Mucosa of descending colon (tissue), 3 donors: Measurements from ENCODE around the gene GPR141. TPM values are rescaled to one million over a fixed set of nuclear protein-coding genes. Genes with fewer than 3 reads are reported as not detected.

ENCODE experiments used
- ATAC-seq: fragments of 200-7000 bp; cut with Tn5 transposase; one replicate; pipeline ENCODE4 v1.9.1; 2020; ENCODE audit warnings: mild to moderate bottlenecking, moderate library complexity
- DNase-seq, 3 donors: peaks; one replicate each; pipeline ENCODE4 v3.0.0-alpha.2; 2020
- H3K36me3 ChIP-seq: fragments of 200-600 bp; one replicate; pipeline ENCODE4 v1.8.0; 2021; ENCODE audit warnings: low read depth, mild to moderate bottlenecking
- H3K4me1 ChIP-seq: fragments of 200-600 bp; one replicate; pipeline ENCODE4 v1.8.0; 2021; ENCODE audit warnings: low read depth, mild to moderate bottlenecking
- H3K4me3 ChIP-seq: fragments of 200-600 bp; one replicate; pipeline ENCODE4 v1.8.0; 2021; ENCODE audit warnings: mild to moderate bottlenecking
- H3K9me3 ChIP-seq: fragments of 200-600 bp; one replicate; pipeline ENCODE4 v1.8.0; 2021; ENCODE audit warnings: mild to moderate bottlenecking
- CTCF ChIP-seq: fragments of 200-600 bp; IDR thresholded peaks from one replicate; pipeline ENCODE4 v1.8.0; 2022; ENCODE audit warnings: antibody characterized with exemption, mild to moderate bottlenecking
- intact Hi-C, 2 donors: fragments of 100-400 bp; cut with DNase I in 1 of 2; cut with micrococcal nuclease in 1 of 2; formaldehyde crosslinking; loops; one replicate each; pipeline versions ENCODE4 v1.11.0 to v1.11.1; 2022; cut with DNase I, micrococcal nuclease
- total RNA-seq, 3 donors: library from RNA; stranded (reverse); fragmentation: NEBNext Ultra II Directional in 2 of 3; extraction: Animal tissue kit (Norgen Biotek cat#: 25700) in 2 of 3; gene quantifications; one replicate each; pipeline versions ENCODE4 v1.2.1 to v1.2.4, GENCODE V29; 2021 to 2023
- donor health status: DM: no; HTN: no; CAD: no; lungs with moderate emphysema.
- donor health status: DM: no; HTN: no; CAD: no.
- donor health status: DM: no; HTN: yes; CAD: no.

Gene GPR141
- total RNA-seq, 3 donors from 2014 or later: 0.94 to 1.0 TPM; not detected in 1

- ATAC-seq: no peak
- no peak for DNase-seq
- Histone ChIP-seq H3K36me3 (no peaks in the 10 kb centered on the region), H3K9me3 (no peaks in the 10 kb centered on the region), H3K4me1 (no peaks in the 10 kb centered on the region), H3K4me3 (no peak overlapping the region)
- intact Hi-C loops: no loop called here
- TF ChIP-seq CTCF: no peak
These were observed 87.8 kb downstream of the GPR141 start for GRCh38 chr7:37771342-37771741.

DNA sequence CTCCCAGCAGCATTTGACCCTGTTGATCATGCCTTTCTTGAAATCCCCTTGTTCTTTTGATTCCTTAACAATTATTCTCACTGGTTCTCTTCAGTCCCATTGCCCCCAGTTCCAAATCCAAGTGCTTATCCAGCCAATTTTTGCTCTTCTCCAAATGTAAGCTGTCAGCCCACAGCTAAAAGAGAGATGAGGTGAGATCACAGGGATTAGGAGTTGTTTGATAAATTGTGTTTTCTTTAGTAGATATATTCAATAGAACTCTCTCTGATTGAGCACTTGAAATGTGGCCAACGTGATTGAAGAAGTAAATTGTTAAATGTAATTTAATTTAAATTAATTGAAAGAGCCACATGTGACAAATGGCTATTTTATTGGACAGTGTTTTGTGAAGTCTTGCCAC lies 88.2 kb downstream of the GPR141 start:
- Histone ChIP-seq H3K4me3 (no peak overlapping the region), H3K4me1 (no peaks in the 10 kb centered on the region), H3K36me3 (no peaks in the 10 kb centered on the region), H3K9me3 (no peaks in the 10 kb centered on the region)
- no peak for ATAC-seq
- no peak for DNase-seq
- no peak for TF ChIP-seq CTCF
- intact Hi-C loops: no loop called here

DNA sequence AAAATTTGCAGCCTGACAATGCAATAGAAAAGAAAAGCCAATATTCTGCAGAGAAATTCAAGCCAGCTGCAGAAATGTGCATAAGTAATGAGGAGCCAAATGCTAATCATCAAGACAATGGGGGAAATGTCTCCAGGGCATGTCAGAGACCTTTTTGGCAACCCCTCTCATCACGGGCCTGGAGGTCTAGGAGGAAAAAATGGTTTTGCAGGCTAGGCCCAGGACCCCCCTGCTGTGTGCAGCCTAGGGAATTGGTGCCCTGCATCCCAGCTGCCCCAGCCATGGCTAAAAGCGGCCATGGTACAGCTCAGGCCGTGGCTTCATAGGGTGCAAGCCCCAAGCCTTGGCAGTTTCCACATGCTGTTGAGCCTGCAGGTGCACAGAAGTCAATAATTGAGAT lies 92.4 kb downstream of the GPR141 start:
- intact Hi-C loops: no loop called here
- Histone ChIP-seq H3K9me3 (no peaks in the 10 kb centered on the region), H3K4me3 (no peak overlapping the region), H3K36me3 (no peaks in the 10 kb centered on the region), H3K4me1 (no peaks in the 10 kb centered on the region)
- TF ChIP-seq CTCF: no peak
- ATAC-seq (no peak), DNase-seq (no peak)

DNA sequence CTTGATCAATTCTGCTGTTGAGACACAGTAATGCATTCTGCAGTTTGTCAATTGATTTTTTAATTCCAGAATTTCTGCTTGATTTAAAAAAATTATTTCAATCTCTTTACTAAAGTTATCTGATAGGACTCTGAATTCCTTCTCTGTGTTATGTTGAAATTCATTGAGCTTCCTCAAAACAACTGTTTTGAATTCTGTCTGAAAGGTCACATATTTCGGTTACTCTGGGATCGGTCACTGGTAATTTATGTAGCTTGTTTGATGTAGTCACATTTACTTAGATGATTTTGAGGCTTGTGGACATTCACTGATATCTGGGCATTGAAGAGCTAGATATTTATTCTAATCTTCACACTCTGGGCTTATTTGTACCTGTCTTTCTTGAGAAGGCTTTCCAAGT lies 97.6 kb downstream of the GPR141 start:
- ATAC-seq (no peak), DNase-seq (no peak)
- H3K9me3 ChIP-seq: no peaks in the 10 kb centered on the region
- intact Hi-C loops: no loop called here
- no peak overlapping the region for H3K4me3 ChIP-seq
- no peaks in the 10 kb centered on the region for H3K36me3 ChIP-seq
- no peak for TF ChIP-seq CTCF
- no peaks in the 10 kb centered on the region for H3K4me1 ChIP-seq

GRCh38 chr7:37782166-37782565 lies 98.6 kb downstream of the GPR141 start:
- Histone ChIP-seq H3K9me3 (no peaks in the 10 kb centered on the region), H3K4me3 (no peak overlapping the region), H3K36me3 (no peaks in the 10 kb centered on the region), H3K4me1 (no peaks in the 10 kb centered on the region)
- TF ChIP-seq CTCF: no peak
- ATAC-seq (no peak), DNase-seq (no peak)
- intact Hi-C loops: no loop called here

- H3K4me3 ChIP-seq: no peak overlapping the region
- H3K4me1 ChIP-seq: no peaks in the 10 kb centered on the region
- H3K36me3 ChIP-seq: no peaks in the 10 kb centered on the region
- H3K9me3 ChIP-seq: no peaks in the 10 kb centered on the region
- no peak for DNase-seq
- no peak for TF ChIP-seq CTCF
- ATAC-seq: no peak
- intact Hi-C loops: no loop called here
These were observed 100.4 kb downstream of the GPR141 start for GRCh38 chr7:37784015-37784414.
